ENCODE data around the gene NISCH.

The NISCH gene

GRCh38 chr3:52490939-52491526 lies 35.6 kb downstream of the NISCH start:
- no peak for DNase-seq

- no peak for DNase-seq
Measured at GRCh38 chr3:52492059-52492458, 36.7 kb downstream of the NISCH start.

GRCh38 chr3:52493232-52494017 lies 38.0 kb downstream of the NISCH start:
- DNase-seq = no peak

- DNase-seq = no peak
Measured at GRCh38 chr3:52494445-52494844, 39.0 kb downstream of the NISCH start.

GRCh38 chr3:52494886-52495495 lies 39.6 kb downstream of the NISCH start, which contains the start of gene STAB1:
TSS of gene STAB1 (plus strand) at chr3:52495338. CDS start at chr3:52495414, 76 bp downstream.
- no peak for DNase-seq

GRCh38 chr3:52495777-52496602 lies 40.6 kb downstream of the NISCH start:
- no peak for DNase-seq

GRCh38 chr3:52498137-52499054 lies 43.0 kb downstream of the NISCH start:
- no peak for DNase-seq

GRCh38 chr3:52501046-52501445 lies 45.6 kb downstream of the NISCH start:
- DNase-seq = no peak

- DNase-seq = no peak
Measured at GRCh38 chr3:52502001-52502400, 46.6 kb downstream of the NISCH start.

- no peak for DNase-seq
Measured at GRCh38 chr3:52502808-52503350, 47.5 kb downstream of the NISCH start.

GRCh38 chr3:52503788-52504424 lies 48.5 kb downstream of the NISCH start:
- no peak for DNase-seq

- DNase-seq = no peak
Measured at GRCh38 chr3:52504977-52505376, 49.6 kb downstream of the NISCH start.

GRCh38 chr3:52506266-52506966 lies 51.0 kb downstream of the NISCH start:
- no peak for DNase-seq

GRCh38 chr3:52507359-52507758 lies 52.0 kb downstream of the NISCH start:
- DNase-seq = no peak

GRCh38 chr3:52509753-52510328 lies 54.4 kb downstream of the NISCH start:
- no peak for DNase-seq

GRCh38 chr3:52511509-52511908 lies 56.1 kb downstream of the NISCH start:
- DNase-seq = no peak

GRCh38 chr3:52512105-52512504 lies 56.7 kb downstream of the NISCH start:
- DNase-seq = no peak

- no peak for DNase-seq
Measured at GRCh38 chr3:52512727-52513126, 57.3 kb downstream of the NISCH start.

- DNase-seq = no peak
Measured at GRCh38 chr3:52513281-52513680, 57.9 kb downstream of the NISCH start.

- no peak for DNase-seq
Measured at GRCh38 chr3:52514576-52514975, 59.2 kb downstream of the NISCH start.
